ENCODE measurements around the gene KLHL29. TPM values are rescaled to one million over a fixed set of nuclear protein-coding genes. Genes with fewer than 3 reads are reported as not detected.

The KLHL29 gene
- total and polyA plus RNA-seq, 4 donors, result 0.29 to 2.3 (median 0.68) TPM

- H3K4me3 ChIP-seq (ENCODE audit: low read depth in 1 of 3, low read length in 3 of 3), result no peak overlapping the region
- TF ChIP-seq SP1 (IDR thresholded peaks at IDR 0.05), result no peak
- TF ChIP-seq ZBTB33 (IDR thresholded peaks at IDR 0.05), result no peak
- TF ChIP-seq YY1 (IDR thresholded peaks at IDR 0.05), result no peak
- TF ChIP-seq FOXA1 (IDR thresholded peaks at IDR 0.05), result no peak
Measured at GRCh38 chr2:23460993-23461392, 76.0 kb downstream of the KLHL29 start.

GRCh38 chr2:23464156-23464555 lies 79.2 kb downstream of the KLHL29 start:
- Histone ChIP-seq H3K4me3 (ENCODE audit: low read depth in 1 of 3, low read length in 3 of 3) (no peak overlapping the region), H3K27me3 (ENCODE audit: control insufficient read depth in 4 of 4, insufficient read depth in 4 of 4, low read length in 3 of 4) (peaks cover 0 to 3% (median 0%) of the 10 kb centered on the region in 4 donors), H3K27ac (ENCODE audit: low read depth in 1 of 2, low read length in 2 of 2) (no peak overlapping the region), H3K9me3 (ENCODE audit: control insufficient read depth in 4 of 4, low read length in 3 of 4) (no peaks in the 10 kb centered on the region), H3K4me1 (ENCODE audit: control insufficient read depth in 4 of 4, insufficient read depth in 4 of 4, low read length in 3 of 4) (no peaks in the 10 kb centered on the region), H3K9ac (ENCODE audit: low read depth in 1 of 2, low read length in 2 of 2) (no peak overlapping the region), H3K36me3 (ENCODE audit: control insufficient read depth in 4 of 4, insufficient read depth in 3 of 4, low read depth in 1 of 4, low read length in 3 of 4) (no peaks in the 10 kb centered on the region)
- no peak for TF ChIP-seq HNF4G (IDR thresholded peaks at IDR 0.05)
- TF ChIP-seq FOXA2 (IDR thresholded peaks at IDR 0.05), result no peak
- no peak for TF ChIP-seq ATF3 (IDR thresholded peaks at IDR 0.05)
- no peak for TF ChIP-seq ZBTB33 (IDR thresholded peaks at IDR 0.05)
- no peak for TF ChIP-seq RAD21 (IDR thresholded peaks at IDR 0.05)
- no peak for TF ChIP-seq MAX (IDR thresholded peaks at IDR 0.05)
- TF ChIP-seq RXRA (IDR thresholded peaks at IDR 0.05), result no peak
- TF ChIP-seq HNF4A (conservative IDR thresholded peaks at IDR 0.05), result no peak
- TF ChIP-seq REST (IDR thresholded peaks at IDR 0.05), result no peak
- no peak for TF ChIP-seq TAF1 (conservative IDR thresholded peaks at IDR 0.05)
- TF ChIP-seq YY1 (IDR thresholded peaks at IDR 0.05), result no peak
- TF ChIP-seq CTCF (IDR thresholded peaks at IDR 0.05; ENCODE audit: low read depth, low read length, missing input control), result no peak
- no peak for TF ChIP-seq SP1 (IDR thresholded peaks at IDR 0.05)
- DNase-seq (ENCODE audit: low spot score), result no peak
- 65% methylated on average over 6 of the region's 6 CpGs for WGBS

More at GRCh38 chr2:23460993-23461392, 76.0 kb downstream of the KLHL29 start:
- Histone ChIP-seq H3K9ac (ENCODE audit: low read depth in 1 of 2, low read length in 2 of 2) (no peak overlapping the region), H3K27ac (ENCODE audit: low read depth in 1 of 2, low read length in 2 of 2) (no peak overlapping the region), H3K36me3 (ENCODE audit: control insufficient read depth in 4 of 4, insufficient read depth in 3 of 4, low read depth in 1 of 4, low read length in 3 of 4) (no peaks in the 10 kb centered on the region), H3K27me3 (ENCODE audit: control insufficient read depth in 4 of 4, insufficient read depth in 4 of 4, low read length in 3 of 4) (peaks cover 0 to 3% (median 0%) of the 10 kb centered on the region in 4 donors), H3K9me3 (ENCODE audit: control insufficient read depth in 4 of 4, low read length in 3 of 4) (no peaks in the 10 kb centered on the region), H3K4me1 (ENCODE audit: control insufficient read depth in 4 of 4, insufficient read depth in 4 of 4, low read length in 3 of 4) (no peaks in the 10 kb centered on the region)
- 77% methylated on average over 5 of the region's 5 CpGs for WGBS
- no peak for DNase-seq (ENCODE audit: low spot score)

Measured in liver (tissue), 9 donors.